GM21737 (cell line): ENCODE measurements around the gene CHI3L1.

ENCODE experiments used
- ATAC-seq: cut with Tn5 transposase; IDR thresholded peaks from one replicate; pipeline ENCODE4 v1.9.1; 2021; ENCODE audit warnings: mild to moderate bottlenecking, moderate library complexity; ENCODE audit not compliant: unreplicated experiment

CHI3L1 gene

GRCh38 chr1:203153051-203153988 is 33.2 kb downstream of the CHI3L1 start:
- ATAC-seq, result no peak

DNA sequence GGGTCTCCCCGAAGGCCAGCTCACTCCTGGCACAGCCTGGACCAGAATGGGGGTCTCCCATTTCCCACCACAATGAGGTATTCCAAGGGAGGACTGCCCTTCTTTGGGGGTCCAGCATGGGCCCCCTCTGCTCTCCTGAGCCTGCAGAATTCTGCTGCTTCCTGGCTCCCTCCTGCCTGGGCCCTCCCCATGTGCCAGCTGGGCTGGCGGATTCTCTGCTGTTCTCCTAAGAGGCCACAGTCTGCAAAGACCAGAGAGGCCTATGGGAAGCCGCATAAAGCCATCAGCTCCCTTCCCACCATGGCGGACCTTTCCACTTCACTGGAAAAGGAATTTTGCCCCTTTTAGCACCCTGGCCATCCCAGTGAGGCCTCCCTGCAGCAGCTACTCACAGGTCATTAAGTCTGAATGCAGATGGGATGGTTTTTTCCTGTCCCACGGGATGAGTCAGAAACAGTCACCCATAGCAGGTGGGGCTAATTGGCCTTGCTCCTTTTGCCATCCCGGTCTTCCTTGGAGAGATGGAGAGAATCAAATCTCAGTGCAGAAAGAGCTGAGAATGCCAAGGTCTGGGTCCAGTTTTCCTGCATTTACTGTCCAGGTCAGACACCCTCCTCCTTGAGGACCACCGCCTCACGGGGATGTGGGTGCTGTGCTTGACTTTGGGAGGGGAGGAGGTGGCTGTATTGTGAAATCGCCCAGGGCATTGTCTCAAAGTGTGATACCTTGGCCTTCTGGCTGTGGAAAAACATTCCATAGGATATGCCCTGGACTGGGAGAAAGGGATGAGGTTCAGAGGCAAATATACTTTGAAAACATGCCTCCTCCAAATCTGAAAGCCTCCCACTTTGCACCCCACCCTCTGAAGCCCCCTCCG is 34.1 kb downstream of the CHI3L1 start:
- no peak for ATAC-seq

GRCh38 chr1:203151362-203152157 is 34.9 kb downstream of the CHI3L1 start:
- no peak for ATAC-seq

- ATAC-seq, result no peak
These were observed 35.8 kb downstream of the CHI3L1 start for GRCh38 chr1:203150511-203151297.

DNA sequence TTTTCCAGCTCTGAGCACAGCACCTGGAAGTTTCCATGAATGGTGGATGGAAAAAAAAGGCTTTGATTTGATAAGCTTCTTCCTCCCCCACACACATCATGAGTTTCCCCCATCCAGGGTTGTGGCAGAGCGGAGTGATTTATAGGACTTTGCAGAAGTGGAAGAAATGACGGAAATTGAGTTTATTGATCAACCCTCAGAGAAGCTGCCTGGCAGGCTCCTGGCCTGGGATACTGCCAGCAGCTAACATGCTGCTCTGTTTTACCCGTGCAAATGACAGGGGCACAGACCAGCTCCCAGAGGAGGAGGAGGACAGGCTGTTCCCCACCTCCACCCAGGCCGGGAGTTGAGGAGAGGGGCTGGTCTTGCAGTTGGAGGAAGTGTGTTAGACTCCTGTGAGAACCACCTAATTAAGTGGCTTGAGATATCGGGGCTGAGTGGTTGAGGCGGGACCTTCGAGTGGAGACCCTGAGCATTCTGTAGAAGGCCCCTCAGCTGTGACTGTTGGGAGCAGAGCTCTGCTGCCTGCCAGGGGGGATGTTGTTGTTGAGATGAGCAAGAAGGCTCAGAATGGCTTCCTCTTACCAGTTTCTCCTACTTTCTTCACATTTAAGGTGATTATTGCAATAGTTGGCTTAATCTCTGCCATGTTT is 37.2 kb downstream of the CHI3L1 start:
- ATAC-seq, result no peak

- no peak for ATAC-seq
These were observed 37.9 kb downstream of the CHI3L1 start for GRCh38 chr1:203148579-203148978.

GRCh38 chr1:203148127-203148526 is 38.4 kb downstream of the CHI3L1 start:
- no peak for ATAC-seq

- no peak for ATAC-seq
These were observed 39.1 kb downstream of the CHI3L1 start for GRCh38 chr1:203147376-203147775.

DNA sequence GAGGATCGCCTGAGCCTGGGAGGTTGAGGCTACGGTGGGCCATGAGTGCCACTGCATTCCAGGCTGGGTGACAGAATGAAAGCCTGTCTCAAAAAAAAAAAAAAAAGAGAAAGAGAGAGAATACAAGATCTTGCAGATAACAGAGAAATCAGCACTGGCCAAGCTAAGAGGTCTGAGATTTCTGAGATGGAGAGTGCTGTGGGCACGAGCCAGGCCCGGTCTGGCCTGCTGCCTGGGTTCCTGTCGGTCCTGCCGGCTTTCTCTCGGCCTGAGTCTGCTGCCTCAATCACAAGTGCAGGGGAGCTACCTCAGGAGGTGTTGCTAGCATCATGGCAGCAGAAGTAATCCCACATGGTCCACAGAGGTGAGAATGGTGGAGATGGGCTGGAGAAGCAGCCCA is 40.0 kb downstream of the CHI3L1 start:
- ATAC-seq, result no peak

DNA sequence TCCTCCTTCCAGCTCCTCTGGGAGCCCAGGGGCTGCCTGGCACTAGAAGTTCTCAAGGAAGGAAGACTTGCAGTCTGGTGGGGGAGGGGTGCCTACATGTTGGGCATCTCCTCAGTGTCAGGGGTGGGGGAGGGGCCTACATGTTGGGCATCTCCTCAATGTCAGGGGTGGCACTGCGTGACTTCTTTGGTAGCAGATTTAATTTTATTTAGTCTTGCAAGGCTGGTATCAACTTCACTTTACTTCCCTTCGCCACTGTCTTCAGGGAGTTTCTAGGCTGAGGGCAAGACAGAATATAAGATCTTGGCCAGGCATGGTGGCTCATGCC is 40.5 kb downstream of the CHI3L1 start:
- no peak for ATAC-seq

GRCh38 chr1:203145321-203146041 is 41.0 kb downstream of the CHI3L1 start:
- no peak for ATAC-seq

GRCh38 chr1:203144661-203145060 is 41.8 kb downstream of the CHI3L1 start:
- no peak for ATAC-seq

DNA sequence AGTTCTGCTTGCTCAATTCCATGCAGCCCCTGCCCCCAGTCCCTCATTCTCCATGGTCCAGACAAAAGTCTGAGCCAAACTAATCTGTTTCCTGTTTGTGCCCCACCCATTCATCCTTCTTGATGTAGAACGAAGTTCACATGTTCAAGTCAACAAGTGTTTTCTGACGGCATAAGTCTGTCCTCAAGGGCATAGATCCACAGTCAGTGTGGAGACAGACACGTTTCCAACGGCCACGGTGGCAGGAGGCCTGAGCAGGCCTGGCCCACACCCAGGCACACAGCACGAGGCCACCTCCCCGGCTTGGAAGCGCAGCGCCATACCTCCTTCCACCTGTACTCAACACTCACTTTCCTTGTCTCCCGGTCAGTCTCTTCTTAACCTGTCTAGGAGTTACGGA is 42.9 kb downstream of the CHI3L1 start:
- no peak for ATAC-seq

GRCh38 chr1:203142684-203143408 is 43.7 kb downstream of the CHI3L1 start:
- ATAC-seq, result no peak

GRCh38 chr1:203142124-203142523 is 44.4 kb downstream of the CHI3L1 start:
- no peak for ATAC-seq

DNA sequence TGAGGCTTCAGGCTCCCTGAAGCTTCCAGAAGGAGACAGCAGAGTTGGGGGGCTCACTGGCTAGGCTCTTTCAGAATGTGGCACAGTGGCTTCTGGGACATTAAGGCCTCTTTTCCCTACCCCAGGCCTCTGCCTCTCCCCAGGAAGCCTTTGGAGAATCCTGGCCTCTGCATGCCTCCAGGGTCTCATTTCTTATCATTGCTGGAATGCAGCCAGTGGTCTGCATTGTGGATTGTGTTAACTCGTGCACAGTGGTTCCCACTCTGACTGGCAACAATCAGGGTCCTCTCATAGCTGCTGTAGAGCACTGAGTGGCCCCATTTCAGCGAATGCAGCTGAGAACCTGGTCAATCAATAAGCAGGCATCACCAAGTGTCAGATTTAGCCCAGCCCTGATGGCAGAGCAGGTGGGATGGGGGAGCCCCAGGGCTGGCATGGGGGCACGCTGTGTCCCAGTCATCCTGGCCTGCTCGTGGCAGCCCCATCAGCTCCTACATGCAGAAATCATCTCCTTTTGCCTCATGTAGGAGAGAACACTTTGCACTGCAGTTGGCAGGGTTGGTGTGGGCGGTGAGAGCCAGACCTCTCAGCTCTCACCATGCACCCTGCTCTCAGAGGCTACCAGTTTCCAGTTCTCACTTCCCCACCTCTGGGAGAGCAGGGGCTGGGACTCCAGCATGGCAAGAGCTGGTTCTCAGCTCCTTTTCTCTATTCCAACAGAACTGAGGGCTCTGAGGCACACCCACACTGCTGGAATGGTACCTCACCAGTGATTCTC is 45.6 kb downstream of the CHI3L1 start:
- ATAC-seq, result no peak

- no peak for ATAC-seq
These were observed 46.5 kb downstream of the CHI3L1 start for GRCh38 chr1:203139976-203140475.

DNA sequence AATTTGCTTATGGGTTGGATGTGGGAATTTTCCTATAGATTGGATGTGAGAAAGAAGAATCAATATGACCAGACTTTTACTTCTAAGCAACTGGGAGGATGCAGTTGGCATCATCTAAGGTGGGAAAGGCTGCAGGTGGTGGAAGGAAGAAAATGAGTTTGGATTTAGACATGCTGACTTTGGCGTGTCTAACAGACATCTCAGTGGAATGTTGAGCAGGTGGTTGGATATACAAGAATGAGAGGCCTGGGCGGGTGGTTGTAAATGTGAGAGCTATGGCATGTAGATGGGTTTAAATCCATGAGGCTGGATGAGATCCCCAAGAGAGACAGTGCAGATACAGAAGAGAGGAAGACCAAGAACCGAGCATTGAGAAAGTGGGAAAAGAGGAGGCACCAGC is 48.4 kb downstream of the CHI3L1 start:
- no peak for ATAC-seq
